ENCODE measurements around the gene PDSS2. TPM values are rescaled to one million over a fixed set of nuclear protein-coding genes. Genes with fewer than 3 reads are reported as not detected.
"Not testable (repeated sequence)": the region's sequence is repeated elsewhere in the genome, so short reads cannot be mapped to it uniquely, and the experiment has no call there.

Gene PDSS2
- total RNA-seq, 4 donors from 2014 or later, result 6.5 to 9.6 (median 8.8) TPM

GRCh38 chr6:107435798-107436197 lies 23.6 kb downstream of the PDSS2 start:
- DNase-seq (ENCODE audit: low spot score) (no peak), ATAC-seq (ENCODE audit: low FRiP score) (no peak)
- TF ChIP-seq CTCF (IDR thresholded peaks at IDR 0.05), result no peak

- DNase-seq (ENCODE audit: low spot score) (no peak), ATAC-seq (ENCODE audit: low FRiP score) (no peak)
- no peak for TF ChIP-seq CTCF (IDR thresholded peaks at IDR 0.05)
Observed at GRCh38 chr6:107434812-107435211, 24.6 kb downstream of the PDSS2 start.

- ATAC-seq (ENCODE audit: low FRiP score); DNase-seq (ENCODE audit: low spot score): not testable (repeated sequence)
Observed at GRCh38 chr6:107425951-107426350, 33.4 kb downstream of the PDSS2 start.

- ATAC-seq (ENCODE audit: low FRiP score) (no peak), DNase-seq (ENCODE audit: low spot score) (no peak)
- no peak for TF ChIP-seq CTCF (IDR thresholded peaks at IDR 0.05)
Observed at GRCh38 chr6:107423474-107423990, 35.8 kb downstream of the PDSS2 start.

- DNase-seq (ENCODE audit: low spot score) (no peak), ATAC-seq (ENCODE audit: low FRiP score) (no peak)
- no peak for TF ChIP-seq CTCF (IDR thresholded peaks at IDR 0.05)
Observed at GRCh38 chr6:107421696-107422256, 37.6 kb downstream of the PDSS2 start.

- DNase-seq (ENCODE audit: low spot score), result no peak
- no peak for ATAC-seq (ENCODE audit: low FRiP score)
- TF ChIP-seq CTCF (IDR thresholded peaks at IDR 0.05), result no peak
Observed at GRCh38 chr6:107419733-107420132, 39.6 kb downstream of the PDSS2 start.

GRCh38 chr6:107418118-107418517 lies 41.2 kb downstream of the PDSS2 start:
- no peak for TF ChIP-seq CTCF (IDR thresholded peaks at IDR 0.05)
- DNase-seq (ENCODE audit: low spot score) (no peak), ATAC-seq (ENCODE audit: low FRiP score) (no peak)
